GM06990 (cell line): ENCODE results near the gene RFX8.
"Not testable (repeated sequence)": the region's sequence is repeated elsewhere in the genome, so short reads cannot be mapped to it uniquely, and the experiment has no call there.

Experiments
- DNase-seq: peaks from one replicate; pipeline ENCODE4 v3.0.0-alpha.2; 2011; ENCODE audit not compliant: insufficient read length; ENCODE audit errors: extremely low read depth
- H3K27me3 ChIP-seq: replicated peaks from 2 replicates; pipeline ENCODE4 v1.6.0; 2011; ENCODE audit warnings: low read length; ENCODE audit not compliant: control insufficient read depth, insufficient read depth
- H3K36me3 ChIP-seq: 2 replicates; pipeline ENCODE4 v1.5.1; 2011; ENCODE audit warnings: low read length; ENCODE audit not compliant: control insufficient read depth, insufficient read depth
- H3K4me3 ChIP-seq: replicated peaks from 2 replicates; pipeline ENCODE4 v1.5.1; 2011; ENCODE audit warnings: low read depth, mild to moderate bottlenecking, control low read depth, low read length
- TF ChIP-seq, protein P1 (sequence below): IDR thresholded peaks from 2 replicates; pipeline ENCODE4 v1.5.1; 2011; ENCODE audit warnings: low read length, control low read depth, mild to moderate bottlenecking, inconsistent platforms; ENCODE audit not compliant: insufficient read depth, poor library complexity, severe bottlenecking

RFX8 gene

DNA sequence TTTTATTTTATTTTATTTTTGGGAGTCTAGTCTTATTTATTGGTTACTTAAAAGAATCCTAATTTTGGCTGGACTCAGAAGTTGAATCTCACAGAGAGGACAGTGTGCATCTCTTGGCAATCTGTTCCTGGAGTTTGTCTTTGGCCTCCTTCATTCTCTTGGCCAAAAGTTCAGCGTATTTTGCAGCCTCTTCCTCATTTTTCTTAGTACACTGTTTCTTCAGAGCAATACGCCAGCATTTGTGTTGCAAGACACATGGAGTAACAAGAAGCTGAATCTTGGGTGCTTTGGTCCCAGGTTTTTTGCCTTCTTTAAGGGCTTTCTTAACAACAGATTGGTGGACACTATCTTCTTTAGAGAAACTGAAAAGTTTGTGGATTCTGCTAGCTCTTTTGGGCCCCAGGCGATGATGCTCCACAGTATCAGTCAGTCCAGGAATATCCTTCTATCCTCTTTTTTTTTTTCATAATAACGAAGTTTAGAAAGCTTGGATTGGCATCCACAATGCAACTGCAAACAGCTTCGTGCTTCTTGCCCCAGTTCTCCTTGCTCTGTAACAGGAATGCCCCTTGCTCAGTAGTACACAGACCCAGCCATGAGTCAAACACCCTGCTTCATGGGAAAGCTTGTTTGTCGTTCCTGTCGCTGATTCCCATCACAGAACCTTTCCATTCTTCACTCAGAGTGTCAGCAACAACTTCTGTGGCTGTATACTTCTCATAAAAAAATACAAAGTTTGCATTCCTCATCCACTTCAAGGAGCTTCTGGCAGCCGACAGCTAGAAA is 34.8 kb upstream of the RFX8 start:
- no peak overlapping the region for H3K4me3 ChIP-seq
- no peaks in the 10 kb centered on the region for H3K36me3 ChIP-seq
- TF ChIP-seq, protein P1, sequence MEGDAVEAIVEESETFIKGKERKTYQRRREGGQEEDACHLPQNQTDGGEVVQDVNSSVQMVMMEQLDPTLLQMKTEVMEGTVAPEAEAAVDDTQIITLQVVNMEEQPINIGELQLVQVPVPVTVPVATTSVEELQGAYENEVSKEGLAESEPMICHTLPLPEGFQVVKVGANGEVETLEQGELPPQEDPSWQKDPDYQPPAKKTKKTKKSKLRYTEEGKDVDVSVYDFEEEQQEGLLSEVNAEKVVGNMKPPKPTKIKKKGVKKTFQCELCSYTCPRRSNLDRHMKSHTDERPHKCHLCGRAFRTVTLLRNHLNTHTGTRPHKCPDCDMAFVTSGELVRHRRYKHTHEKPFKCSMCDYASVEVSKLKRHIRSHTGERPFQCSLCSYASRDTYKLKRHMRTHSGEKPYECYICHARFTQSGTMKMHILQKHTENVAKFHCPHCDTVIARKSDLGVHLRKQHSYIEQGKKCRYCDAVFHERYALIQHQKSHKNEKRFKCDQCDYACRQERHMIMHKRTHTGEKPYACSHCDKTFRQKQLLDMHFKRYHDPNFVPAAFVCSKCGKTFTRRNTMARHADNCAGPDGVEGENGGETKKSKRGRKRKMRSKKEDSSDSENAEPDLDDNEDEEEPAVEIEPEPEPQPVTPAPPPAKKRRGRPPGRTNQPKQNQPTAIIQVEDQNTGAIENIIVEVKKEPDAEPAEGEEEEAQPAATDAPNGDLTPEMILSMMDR: no peak
- DNase-seq: no peak
- no peaks in the 10 kb centered on the region; the same call in none of the 2 replicates for H3K27me3 ChIP-seq

DNA sequence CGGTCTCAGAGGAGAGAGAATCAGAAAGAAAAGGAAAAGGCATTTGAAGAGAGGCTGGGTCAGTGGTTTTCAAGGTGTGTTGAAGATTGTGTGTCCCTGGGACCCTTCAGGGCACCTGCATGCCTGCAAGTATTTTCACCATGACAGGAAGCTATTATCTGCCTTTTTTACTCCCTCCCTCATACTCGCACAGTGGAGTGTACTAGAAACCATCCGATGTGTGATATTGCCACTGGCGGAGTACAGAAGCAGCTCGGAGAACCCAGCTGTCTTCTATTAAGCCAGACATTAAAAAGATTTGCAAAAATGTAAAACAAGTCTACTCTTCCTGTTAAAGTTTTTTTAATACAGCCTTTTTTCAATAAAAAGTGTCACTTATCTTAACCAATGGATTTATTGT is 33.7 kb upstream of the RFX8 start:
- TF ChIP-seq, protein P1: no peak
- no peaks in the 10 kb centered on the region for H3K36me3 ChIP-seq
- no peak for DNase-seq
- H3K27me3 ChIP-seq: no peaks in the 10 kb centered on the region; the same call in none of the 2 replicates
- no peak overlapping the region for H3K4me3 ChIP-seq

DNA sequence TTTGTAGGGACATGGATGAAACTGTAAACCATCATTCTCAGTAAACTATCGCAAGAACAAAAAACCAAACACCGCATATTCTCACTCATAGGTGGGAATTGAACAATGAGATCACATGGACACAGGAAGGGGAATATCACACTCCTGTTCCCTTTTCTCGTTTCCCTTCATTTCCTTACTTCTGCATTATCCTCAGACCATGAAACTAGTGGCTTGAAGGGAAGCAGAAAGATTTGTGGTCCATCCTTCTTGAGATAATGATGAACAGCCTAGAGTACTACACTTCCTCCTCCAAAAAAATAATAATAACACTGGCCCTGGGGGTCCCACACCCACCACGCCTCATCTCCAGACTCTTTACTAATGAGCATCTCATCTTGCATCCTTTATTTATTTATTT is 30.4 kb upstream of the RFX8 start:
- H3K27me3 ChIP-seq, H3K4me3 ChIP-seq, H3K36me3 ChIP-seq, DNase-seq: not testable (repeated sequence)

DNA sequence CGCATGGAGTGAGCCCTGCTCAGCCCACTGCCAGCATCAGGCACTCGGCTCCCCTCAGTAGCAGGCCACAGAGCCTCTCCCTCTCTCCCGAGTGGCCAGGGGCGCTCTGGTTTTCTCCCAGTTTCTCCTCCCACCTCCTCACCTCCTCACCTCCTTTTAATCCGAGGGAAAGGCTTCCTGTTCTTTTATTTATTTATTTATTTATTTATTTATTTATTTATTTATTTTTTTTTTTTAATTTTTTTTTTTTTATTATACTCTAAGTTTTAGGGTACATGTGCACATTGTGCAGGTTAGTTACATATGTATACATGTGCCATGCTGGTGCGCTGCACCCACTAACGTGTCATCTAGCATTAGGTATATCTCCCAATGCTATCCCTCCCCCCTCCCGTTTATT is 29.8 kb upstream of the RFX8 start:
- H3K36me3 ChIP-seq, H3K4me3 ChIP-seq, DNase-seq, H3K27me3 ChIP-seq: not testable (repeated sequence)

GRCh38 chr2:101502095-101502494 is 27.2 kb upstream of the RFX8 start:
- TF ChIP-seq, protein P1: no peak
- Histone ChIP-seq H3K27me3 (no peaks in the 10 kb centered on the region), H3K36me3 (no peaks in the 10 kb centered on the region), H3K4me3 (no peak overlapping the region)
- DNase-seq: no peak

DNA sequence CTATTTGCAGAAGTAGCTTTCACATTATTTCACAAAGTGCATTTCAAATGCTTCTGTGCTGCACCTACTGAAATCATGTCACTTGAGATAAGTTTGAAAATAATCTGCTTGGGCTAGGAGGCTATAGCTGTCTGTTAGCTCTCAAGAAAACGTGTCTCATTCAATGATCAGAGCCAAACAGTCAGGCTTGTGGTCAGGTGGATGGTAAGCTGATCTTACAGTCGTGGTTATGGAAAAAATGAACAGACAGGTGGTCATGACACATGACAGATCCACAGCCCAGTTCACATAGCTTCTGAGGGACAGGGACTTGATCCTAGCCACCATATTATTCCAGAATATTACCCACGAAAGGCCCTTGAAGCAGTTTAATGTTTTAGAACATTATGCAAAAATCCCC is 26.5 kb upstream of the RFX8 start:
- no peaks in the 10 kb centered on the region for H3K27me3 ChIP-seq
- no peak overlapping the region for H3K4me3 ChIP-seq
- H3K36me3 ChIP-seq: no peaks in the 10 kb centered on the region
- TF ChIP-seq, protein P1: no peak
- DNase-seq: no peak

DNA sequence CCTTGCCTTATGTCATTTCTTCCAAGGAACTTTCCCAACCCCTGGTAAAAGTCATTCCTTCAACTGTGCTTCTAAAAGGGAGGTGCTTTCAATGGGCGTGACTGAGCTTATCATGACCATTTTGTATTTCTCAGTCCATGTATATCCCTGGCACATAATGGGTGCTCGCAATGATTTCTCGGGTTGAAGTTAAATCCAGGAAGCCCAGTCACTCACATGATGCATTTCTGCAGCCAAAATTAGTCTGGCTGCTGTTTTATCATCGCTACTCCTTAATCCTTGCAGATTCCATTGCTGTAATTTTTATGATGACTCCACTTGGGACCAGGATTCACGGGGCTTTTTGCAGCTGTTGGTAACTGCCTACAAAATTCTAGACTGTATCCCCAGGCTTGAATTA is 25.9 kb upstream of the RFX8 start:
- no peak for DNase-seq
- TF ChIP-seq, protein P1: no peak
- Histone ChIP-seq H3K36me3 (no peaks in the 10 kb centered on the region), H3K4me3 (no peak overlapping the region), H3K27me3 (no peaks in the 10 kb centered on the region)
